SIG-M5 treated with dmso at 0.1 percent for 504 hours (cell line): ENCODE data around the gene KRTAP3-2.
"Not testable (repeated sequence)": the region's sequence is repeated elsewhere in the genome, so short reads cannot be mapped to it uniquely, and the experiment has no call there.

Experiments
- DNase-seq: peaks from one replicate; lab custom pipeline; 2025; ENCODE audit not compliant: unreplicated experiment; lab: John Stamatoyannopoulos, UW

KRTAP3-2 gene

GRCh38 chr17:40999563-40999962 is at the start of gene KRTAP3-2:
KRTAP3-2 (minus strand) TSS chr17:40999906; CDS start chr17:40999853, 53 bp downstream.
- not testable (repeated sequence) for DNase-seq

GRCh38 chr17:41049110-41049509 is 49.4 kb upstream of the KRTAP3-2 start:
- no peak for DNase-seq

- DNase-seq: no peak
These were observed 48.7 kb upstream of the KRTAP3-2 start for GRCh38 chr17:41048441-41048840.

- not testable (repeated sequence) for DNase-seq
These were observed 47.2 kb upstream of the KRTAP3-2 start, which contains the start of gene KRTAP2-1 for GRCh38 chr17:41046735-41047465. KRTAP2-1 (minus strand) TSS chr17:41047316; CDS start chr17:41047267, 49 bp downstream.

- no peak for DNase-seq
These were observed 43.2 kb upstream of the KRTAP3-2 start for GRCh38 chr17:41042953-41043352.

GRCh38 chr17:41040783-41041571 is 41.3 kb upstream of the KRTAP3-2 start, which contains the start of gene KRTAP1-1:
KRTAP1-1 (minus strand) TSS chr17:41041450; CDS start chr17:41041397, 53 bp downstream.
- not testable (repeated sequence) for DNase-seq

- no peak for DNase-seq
These were observed 38.2 kb upstream of the KRTAP3-2 start for GRCh38 chr17:41037853-41038350.

GRCh38 chr17:41034346-41034935 is 34.7 kb upstream of the KRTAP3-2 start, which contains the start of gene KRTAP1-3:
KRTAP1-3 (minus strand) TSS chr17:41034874; CDS start chr17:41034821, 53 bp downstream.
- not testable (repeated sequence) for DNase-seq

GRCh38 chr17:41029633-41030245 is 30.0 kb upstream of the KRTAP3-2 start, which contains the start of gene KRTAP1-4:
KRTAP1-4 (minus strand) TSS chr17:41030195; CDS start chr17:41030078, 117 bp downstream.
- DNase-seq: no peak

- DNase-seq: no peak
These were observed 27.2 kb upstream of the KRTAP3-2 start, which contains the start of gene KRTAP1-5 for GRCh38 chr17:41026715-41027471. KRTAP1-5 (minus strand) TSS chr17:41027208; CDS start chr17:41027155, 53 bp downstream.

GRCh38 chr17:41024697-41025096 is 25.0 kb upstream of the KRTAP3-2 start:
- DNase-seq: no peak

- DNase-seq: no peak
These were observed 20.6 kb upstream of the KRTAP3-2 start for GRCh38 chr17:41020336-41020735.

- no peak for DNase-seq
These were observed 19.7 kb upstream of the KRTAP3-2 start for GRCh38 chr17:41019415-41019814.

GRCh38 chr17:41018541-41018940 is 18.8 kb upstream of the KRTAP3-2 start:
- DNase-seq: no peak

GRCh38 chr17:41016578-41017215 is 17.0 kb upstream of the KRTAP3-2 start:
- no peak for DNase-seq

- no peak for DNase-seq
These were observed 15.7 kb upstream of the KRTAP3-2 start for GRCh38 chr17:41015454-41015853.

- DNase-seq: no peak
These were observed 13.9 kb upstream of the KRTAP3-2 start for GRCh38 chr17:41013606-41014005.

GRCh38 chr17:41013181-41013580 is 13.5 kb upstream of the KRTAP3-2 start:
- no peak for DNase-seq
